ENCODE results near the gene EIF5B. TPM values are rescaled to one million over a fixed set of nuclear protein-coding genes. Genes with fewer than 3 reads are reported as not detected.
"Not testable (repeated sequence)": the region's sequence is repeated elsewhere in the genome, so short reads cannot be mapped to it uniquely, and the experiment has no call there.

Gene EIF5B
- total RNA-seq, 1 donor from 2014 or later = 87.0 TPM

DNA sequence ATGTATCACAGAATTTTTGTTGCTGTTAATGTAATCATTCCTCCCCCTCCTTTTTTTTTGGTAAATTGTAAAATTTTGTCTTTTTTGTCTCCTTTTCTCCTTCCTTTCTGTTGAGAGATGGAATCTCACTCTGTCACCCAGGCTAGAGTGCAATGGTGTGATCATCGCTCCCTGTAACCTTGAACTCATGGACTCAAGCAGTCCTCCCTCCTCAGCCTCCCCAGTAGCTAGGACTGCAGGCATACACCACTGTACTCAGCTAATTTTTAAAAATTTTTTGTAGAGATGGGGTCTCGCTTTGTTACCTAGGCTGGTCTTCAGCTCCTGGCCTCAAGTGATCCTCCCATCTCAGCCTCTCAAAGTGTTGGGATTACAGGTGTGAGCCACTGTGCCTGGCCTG is 5.3 kb downstream of the EIF5B start:
- intact Hi-C loops (cut with micrococcal nuclease) = loop anchor here (10.0 kb wide), 1 partner anchor 132 kb away; no protein-coding TSS in a partner anchor
- H3K4me1 ChIP-seq = peaks cover 49% of the 10 kb centered on the region
- H3K27ac ChIP-seq (replicated peaks) = no peak overlapping the region
- H3K4me3 ChIP-seq = no peak overlapping the region
- no peak for TF ChIP-seq CTCF (IDR thresholded peaks at IDR 0.05; ENCODE audit: borderline replicate concordance)
- no peaks in the 10 kb centered on the region for H3K27me3 ChIP-seq (ENCODE audit: low read depth)
- no peaks in the 10 kb centered on the region for H3K9me3 ChIP-seq (replicated peaks)
- no peak for DNase-seq
- no peaks in the 10 kb centered on the region for H3K36me3 ChIP-seq

GRCh38 chr2:99345446-99345845 is 8.3 kb downstream of the EIF5B start:
- not testable (repeated sequence) for H3K27ac ChIP-seq (replicated peaks)

DNA sequence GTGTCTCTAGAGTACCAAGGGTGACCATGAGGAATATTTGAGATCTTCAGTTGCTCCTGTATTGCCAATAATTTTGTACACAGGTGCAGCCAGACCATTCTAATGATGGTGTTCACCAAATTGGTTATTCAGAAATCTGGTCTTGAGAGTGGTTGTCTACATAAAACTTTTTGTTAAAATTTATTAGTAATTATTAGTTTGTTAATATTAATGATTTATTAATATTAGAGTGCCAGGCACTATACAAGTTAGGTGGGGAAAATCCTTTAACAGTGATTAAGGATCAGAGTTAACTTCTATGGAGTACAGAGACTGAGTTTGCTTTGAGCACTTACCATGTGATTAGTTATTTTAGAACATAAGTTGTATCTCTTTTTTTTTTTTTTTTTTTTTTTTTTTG is 9.0 kb downstream of the EIF5B start:
- Histone ChIP-seq H3K27me3 (ENCODE audit: low read depth) (no peaks in the 10 kb centered on the region), H3K36me3 (no peaks in the 10 kb centered on the region), H3K4me3 (no peak overlapping the region), H3K9me3 (replicated peaks) (no peaks in the 10 kb centered on the region), H3K27ac (replicated peaks) (no peak overlapping the region), H3K4me1 (peaks cover 33% of the 10 kb centered on the region)
- no peak for TF ChIP-seq CTCF (IDR thresholded peaks at IDR 0.05; ENCODE audit: borderline replicate concordance)
- intact Hi-C loops (cut with micrococcal nuclease) = loop anchor here (10.0 kb wide), 1 partner anchor 129 kb away; no protein-coding TSS in a partner anchor
- no peak for DNase-seq

More at GRCh38 chr2:99345446-99345845, 8.3 kb downstream of the EIF5B start:
- not testable (repeated sequence) for H3K27me3 ChIP-seq (ENCODE audit: low read depth); H3K4me3 ChIP-seq; DNase-seq; H3K9me3 ChIP-seq (replicated peaks); H3K36me3 ChIP-seq
- intact Hi-C loops (cut with micrococcal nuclease) = loop anchor here (10.0 kb wide), 1 partner anchor 129 kb away; no protein-coding TSS in a partner anchor
- peaks cover 38% of the 10 kb centered on the region for H3K4me1 ChIP-seq

DNA sequence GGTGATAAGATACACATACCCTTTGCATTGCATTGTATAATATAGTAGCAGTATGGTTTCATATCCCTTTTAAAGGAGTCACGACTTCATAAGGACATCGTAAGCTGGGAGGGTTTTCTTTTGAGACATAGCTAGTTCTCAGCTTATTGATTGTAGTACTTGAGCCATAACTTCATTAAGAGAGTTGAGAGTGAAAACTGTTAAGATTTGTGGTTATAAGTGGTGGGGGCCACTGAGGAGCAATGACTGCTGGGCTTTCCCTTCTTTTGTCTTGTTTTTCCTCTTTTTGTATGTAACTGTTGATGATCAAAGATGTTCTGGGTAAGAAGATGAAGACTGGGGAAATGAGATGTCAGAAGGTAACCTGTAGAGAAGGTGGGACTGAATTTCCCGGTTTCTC is 11.0 kb downstream of the EIF5B start:
- no peak overlapping the region for H3K27ac ChIP-seq (replicated peaks)
- intact Hi-C loops (cut with micrococcal nuclease) = loop anchor here (10.0 kb wide), 1 partner anchor 127 kb away; no protein-coding TSS in a partner anchor
- no peaks in the 10 kb centered on the region for H3K27me3 ChIP-seq (ENCODE audit: low read depth)
- H3K36me3 ChIP-seq = no peaks in the 10 kb centered on the region
- peaks cover 25% of the 10 kb centered on the region for H3K4me1 ChIP-seq
- no peak for TF ChIP-seq CTCF (IDR thresholded peaks at IDR 0.05; ENCODE audit: borderline replicate concordance)
- DNase-seq = no peak
- no peak overlapping the region for H3K4me3 ChIP-seq
- H3K9me3 ChIP-seq (replicated peaks) = no peaks in the 10 kb centered on the region

DNA sequence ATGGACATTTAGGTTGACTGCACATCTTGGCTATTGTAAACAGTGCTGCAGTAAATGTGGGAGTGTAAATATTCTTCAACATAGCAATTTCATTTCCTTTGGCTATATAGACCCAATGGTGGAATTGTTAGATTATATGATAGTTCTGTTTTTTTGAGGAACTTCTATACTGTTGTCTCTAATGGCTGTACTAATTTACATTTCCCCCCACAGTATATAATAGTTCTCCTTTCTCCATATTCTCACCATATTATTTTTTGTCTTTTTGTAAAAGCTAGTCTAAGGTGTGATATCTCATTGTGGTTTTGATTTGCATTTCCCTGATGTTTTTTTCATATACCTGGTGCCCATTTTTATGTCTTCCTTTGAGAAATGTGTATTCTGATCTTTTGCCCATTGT is 13.0 kb downstream of the EIF5B start:
- H3K4me1 ChIP-seq = peaks cover 25% of the 10 kb centered on the region
- intact Hi-C loops (cut with micrococcal nuclease) = no loop called here
- no peaks in the 10 kb centered on the region for H3K27me3 ChIP-seq (ENCODE audit: low read depth)
- no peaks in the 10 kb centered on the region for H3K36me3 ChIP-seq
- no peaks in the 10 kb centered on the region for H3K9me3 ChIP-seq (replicated peaks)
- H3K27ac ChIP-seq (replicated peaks) = no peak overlapping the region
- no peak for DNase-seq
- no peak overlapping the region for H3K4me3 ChIP-seq
- TF ChIP-seq CTCF (IDR thresholded peaks at IDR 0.05; ENCODE audit: borderline replicate concordance) = no peak

DNA sequence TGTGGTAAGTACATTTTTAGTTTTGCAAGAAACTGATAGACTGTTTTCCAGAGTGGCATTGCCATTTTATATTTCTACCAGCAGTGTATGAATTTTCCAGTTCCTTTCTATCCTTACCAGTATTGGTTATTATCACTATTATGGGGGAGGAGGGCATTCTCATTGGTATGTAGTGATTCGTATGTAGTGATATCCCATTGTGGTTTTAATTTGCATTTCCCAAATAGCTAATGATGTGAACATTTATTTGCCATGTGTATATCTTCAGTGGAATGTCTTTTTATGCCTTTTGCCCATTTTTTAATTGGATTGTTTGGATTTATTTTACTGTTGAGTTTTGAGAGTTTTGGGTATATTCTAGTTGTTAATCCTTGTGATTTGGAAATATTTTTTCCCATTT is 16.9 kb downstream of the EIF5B start:
- TF ChIP-seq CTCF (IDR thresholded peaks at IDR 0.05; ENCODE audit: borderline replicate concordance) = no peak
- intact Hi-C loops (cut with micrococcal nuclease) = no loop called here
- DNase-seq = no peak

GRCh38 chr2:99354825-99355224 is 17.6 kb downstream of the EIF5B start:
- H3K4me3 ChIP-seq; H3K9me3 ChIP-seq (replicated peaks); H3K27ac ChIP-seq (replicated peaks); H3K27me3 ChIP-seq (ENCODE audit: low read depth); intact Hi-C loops (cut with micrococcal nuclease); DNase-seq; H3K36me3 ChIP-seq: not testable (repeated sequence)
- peaks cover 26% of the 10 kb centered on the region for H3K4me1 ChIP-seq

More for the DNA sequence above, 16.9 kb downstream of the EIF5B start:
- Histone ChIP-seq H3K27me3 (ENCODE audit: low read depth) (no peaks in the 10 kb centered on the region), H3K36me3 (no peaks in the 10 kb centered on the region), H3K4me1 (peaks cover 34% of the 10 kb centered on the region), H3K27ac (replicated peaks) (no peak overlapping the region), H3K4me3 (no peak overlapping the region), H3K9me3 (replicated peaks) (no peaks in the 10 kb centered on the region)
